Thyroid gland (tissue), 4 donors: ENCODE data around the gene CA7.

Experiments used
- CTCF ChIP-seq, 6 experiments: fragments of 200-600 bp in 3 of 6; fragments of 450-650 bp in 3 of 6; sonication (generic) in 3 of 6; IDR thresholded peaks; one replicate each; pipeline ENCODE4 v1.5.1; 2016 to 2019; ENCODE audit warnings: antibody characterized with exemption in 6 of 6, mild to moderate bottlenecking in 2 of 6, inconsistent platforms in 1 of 6, moderate library complexity in 1 of 6
- POLR2A ChIP-seq, 2 donors: fragments of 450-650 bp; IDR thresholded peaks; one replicate each; pipeline ENCODE4 v1.6.1; 2017; ENCODE audit warnings: antibody characterized with exemption in 2 of 2, mild to moderate bottlenecking in 2 of 2, moderate library complexity in 1 of 2

- TF ChIP-seq CTCF (IDR thresholded peaks at IDR 0.05) (no peak), POLR2A (IDR thresholded peaks at IDR 0.05) (no peak)
Observed at GRCh38 chr16:66847533-66848067, 3.4 kb downstream of the CA7 start.
